Mammary epithelial cell (primary cell): Measurements from ENCODE around the gene PIK3C2G.

Experiments
- EZH2 ChIP-seq: IDR thresholded peaks from 2 replicates; pipeline ENCODE4 v1.6.1; 2012; ENCODE audit warnings: low read length, inconsistent platforms, borderline replicate concordance
- TF ChIP-seq, protein P1 (sequence below), 2 donors: IDR thresholded peaks in 1 of 2; conservative IDR thresholded peaks in 1 of 2; 2 replicates each; pipeline ENCODE4 v1.5.1; 2011 to 2012; ENCODE audit warnings: inconsistent platforms in 2 of 2, low read length in 2 of 2, mild to moderate bottlenecking in 2 of 2, control low read depth in 1 of 2, low read depth in 1 of 2; ENCODE audit not compliant: insufficient read depth in 1 of 2; ENCODE audit errors: extremely low read depth in 1 of 2

DNA sequence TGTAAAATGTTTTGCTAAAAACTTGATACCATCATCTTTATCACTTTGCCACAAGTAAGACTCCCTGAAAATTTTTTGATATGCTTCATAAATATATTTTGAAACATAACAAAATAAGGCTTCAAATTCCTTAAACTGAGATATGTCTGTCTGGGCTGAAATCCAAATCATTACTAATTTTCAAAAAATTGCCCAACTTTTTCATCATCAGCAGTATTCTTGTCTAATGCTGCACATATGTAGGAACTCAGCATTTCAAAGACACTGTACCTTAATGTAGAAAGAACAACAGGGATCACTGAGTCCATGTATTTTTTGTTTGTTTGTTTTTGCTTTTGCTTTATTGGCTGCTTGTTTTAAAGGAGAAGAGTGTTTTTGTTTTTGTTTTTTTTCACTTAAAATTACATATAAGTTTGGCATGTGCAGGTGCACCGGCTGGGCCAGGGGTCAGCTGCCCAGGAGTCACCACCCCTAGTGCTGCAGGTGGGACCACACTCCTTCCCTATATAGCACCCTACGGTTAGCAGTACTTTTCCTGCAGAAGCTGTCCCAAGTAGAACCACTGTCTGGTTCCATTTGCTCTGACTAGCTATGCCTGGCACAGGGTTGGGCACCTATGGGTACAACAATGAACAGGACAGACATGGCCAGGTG, 231.2 kb downstream of the PIK3C2G start:
- TF ChIP-seq, protein P1, sequence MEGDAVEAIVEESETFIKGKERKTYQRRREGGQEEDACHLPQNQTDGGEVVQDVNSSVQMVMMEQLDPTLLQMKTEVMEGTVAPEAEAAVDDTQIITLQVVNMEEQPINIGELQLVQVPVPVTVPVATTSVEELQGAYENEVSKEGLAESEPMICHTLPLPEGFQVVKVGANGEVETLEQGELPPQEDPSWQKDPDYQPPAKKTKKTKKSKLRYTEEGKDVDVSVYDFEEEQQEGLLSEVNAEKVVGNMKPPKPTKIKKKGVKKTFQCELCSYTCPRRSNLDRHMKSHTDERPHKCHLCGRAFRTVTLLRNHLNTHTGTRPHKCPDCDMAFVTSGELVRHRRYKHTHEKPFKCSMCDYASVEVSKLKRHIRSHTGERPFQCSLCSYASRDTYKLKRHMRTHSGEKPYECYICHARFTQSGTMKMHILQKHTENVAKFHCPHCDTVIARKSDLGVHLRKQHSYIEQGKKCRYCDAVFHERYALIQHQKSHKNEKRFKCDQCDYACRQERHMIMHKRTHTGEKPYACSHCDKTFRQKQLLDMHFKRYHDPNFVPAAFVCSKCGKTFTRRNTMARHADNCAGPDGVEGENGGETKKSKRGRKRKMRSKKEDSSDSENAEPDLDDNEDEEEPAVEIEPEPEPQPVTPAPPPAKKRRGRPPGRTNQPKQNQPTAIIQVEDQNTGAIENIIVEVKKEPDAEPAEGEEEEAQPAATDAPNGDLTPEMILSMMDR (conservative IDR thresholded peaks at IDR 0.05 in 1 of 2, IDR thresholded peaks at IDR 0.05 in 1 of 2; ENCODE audit: extremely low read depth in 1 of 2, insufficient read depth in 1 of 2, low read depth in 1 of 2, low read length in 2 of 2) = no peak
- no peak for TF ChIP-seq EZH2
